ENCODE data around the gene DRC3.

Gene DRC3

DNA sequence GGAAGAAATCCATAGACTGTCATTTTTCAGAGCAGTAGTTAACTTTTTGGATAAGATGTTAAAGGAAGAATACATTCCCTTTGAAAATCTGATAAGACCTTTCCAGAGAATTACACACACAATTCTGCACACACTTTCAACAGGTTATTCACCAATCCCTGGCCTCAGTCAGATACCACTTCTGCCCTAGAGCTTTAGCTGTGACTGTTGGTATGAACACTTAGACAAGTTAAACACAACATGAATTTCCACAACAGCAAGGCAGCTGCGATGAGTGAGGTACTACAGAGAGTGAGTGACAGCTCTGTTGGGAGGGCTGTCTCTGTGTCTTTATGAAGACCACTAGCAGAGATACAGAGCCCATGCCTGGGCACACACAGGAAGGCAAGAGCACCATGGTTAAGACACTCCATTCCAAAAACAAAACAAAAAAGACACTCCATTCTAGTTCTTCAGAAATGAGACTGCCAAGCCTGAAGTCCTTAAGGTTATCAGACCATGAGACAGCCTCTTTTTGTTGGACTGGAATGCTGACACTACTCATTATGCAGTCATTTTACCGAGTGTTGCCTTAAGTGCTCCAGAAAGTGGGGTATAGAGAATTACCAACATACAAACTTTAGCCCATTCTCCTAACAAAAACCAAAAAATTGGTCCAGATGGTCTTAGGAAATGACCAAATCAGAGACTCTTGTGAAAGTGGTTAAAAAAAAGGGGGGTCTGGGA is 42.8 kb upstream of the DRC3 start:
- no peak overlapping the region for H3K4me3 ChIP-seq (ENCODE audit: low read depth, low read length)
- TF ChIP-seq, protein P1, sequence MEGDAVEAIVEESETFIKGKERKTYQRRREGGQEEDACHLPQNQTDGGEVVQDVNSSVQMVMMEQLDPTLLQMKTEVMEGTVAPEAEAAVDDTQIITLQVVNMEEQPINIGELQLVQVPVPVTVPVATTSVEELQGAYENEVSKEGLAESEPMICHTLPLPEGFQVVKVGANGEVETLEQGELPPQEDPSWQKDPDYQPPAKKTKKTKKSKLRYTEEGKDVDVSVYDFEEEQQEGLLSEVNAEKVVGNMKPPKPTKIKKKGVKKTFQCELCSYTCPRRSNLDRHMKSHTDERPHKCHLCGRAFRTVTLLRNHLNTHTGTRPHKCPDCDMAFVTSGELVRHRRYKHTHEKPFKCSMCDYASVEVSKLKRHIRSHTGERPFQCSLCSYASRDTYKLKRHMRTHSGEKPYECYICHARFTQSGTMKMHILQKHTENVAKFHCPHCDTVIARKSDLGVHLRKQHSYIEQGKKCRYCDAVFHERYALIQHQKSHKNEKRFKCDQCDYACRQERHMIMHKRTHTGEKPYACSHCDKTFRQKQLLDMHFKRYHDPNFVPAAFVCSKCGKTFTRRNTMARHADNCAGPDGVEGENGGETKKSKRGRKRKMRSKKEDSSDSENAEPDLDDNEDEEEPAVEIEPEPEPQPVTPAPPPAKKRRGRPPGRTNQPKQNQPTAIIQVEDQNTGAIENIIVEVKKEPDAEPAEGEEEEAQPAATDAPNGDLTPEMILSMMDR (IDR thresholded peaks at IDR 0.05; ENCODE audit: borderline replicate concordance, insufficient read depth, low read depth, low read length): no peak

DNA sequence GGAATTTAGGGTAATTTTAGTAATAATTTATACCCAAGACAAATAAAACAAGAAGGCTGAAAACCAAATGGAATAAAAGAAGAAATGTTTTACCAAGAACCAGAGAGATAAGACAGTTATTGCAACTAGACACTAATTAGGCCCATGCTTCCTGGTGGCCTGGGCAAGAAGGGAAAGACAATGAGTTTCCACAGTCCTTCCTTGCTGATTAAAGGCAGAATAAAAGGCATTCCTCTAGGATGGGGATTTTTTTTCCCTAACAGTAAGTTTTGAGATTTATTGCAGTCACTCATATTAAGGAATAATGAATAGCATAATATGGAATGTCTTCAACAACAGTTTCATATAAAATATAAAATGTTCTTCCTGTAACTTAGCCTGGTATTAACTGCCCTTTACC is 42.0 kb upstream of the DRC3 start:
- TF ChIP-seq, protein P1 (IDR thresholded peaks at IDR 0.05; ENCODE audit: borderline replicate concordance, insufficient read depth, low read depth, low read length): no peak
- H3K4me3 ChIP-seq (ENCODE audit: low read depth, low read length): no peak overlapping the region

DNA sequence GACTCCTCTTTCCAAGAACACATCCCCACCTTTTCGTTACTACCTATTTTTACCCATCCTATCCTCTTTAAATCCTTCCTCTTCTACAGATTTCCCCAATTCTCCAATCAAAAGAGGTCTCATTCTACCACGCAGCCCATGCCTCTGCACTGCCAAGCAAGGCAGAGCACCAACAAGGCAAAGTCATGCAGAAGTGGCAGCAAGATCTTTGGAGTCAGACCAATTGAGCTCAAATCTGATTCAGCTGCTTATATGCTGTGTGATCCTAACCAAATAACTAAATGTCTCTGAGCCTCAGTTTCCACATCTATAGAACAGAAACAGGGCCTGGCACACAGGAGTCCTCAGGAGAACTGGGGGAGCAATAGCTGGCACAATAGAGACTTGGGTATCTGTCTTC is 41.5 kb upstream of the DRC3 start:
- H3K4me3 ChIP-seq (ENCODE audit: low read depth, low read length): no peak overlapping the region
- TF ChIP-seq, protein P1 (IDR thresholded peaks at IDR 0.05; ENCODE audit: borderline replicate concordance, insufficient read depth, low read depth, low read length): no peak

DNA sequence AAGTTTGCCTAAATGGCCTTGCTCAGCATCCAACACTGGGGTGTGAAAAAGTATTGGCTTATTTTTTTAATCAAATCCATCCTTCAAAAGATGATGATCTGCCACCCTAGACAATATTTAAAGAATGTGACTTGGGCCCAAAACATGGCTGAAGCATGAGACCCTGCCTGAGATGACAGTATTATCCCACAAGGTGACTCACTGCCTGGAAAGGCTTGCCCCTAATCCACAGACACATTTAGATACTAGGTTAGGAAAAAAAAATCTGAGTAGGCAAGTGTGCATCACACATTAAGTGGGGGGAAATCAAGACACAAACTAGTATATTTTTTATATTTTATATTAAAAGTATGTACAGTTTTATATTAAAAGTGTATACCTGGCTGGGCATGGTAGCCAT is 38.9 kb upstream of the DRC3 start:
- no peak overlapping the region for H3K4me3 ChIP-seq (ENCODE audit: low read depth, low read length)
- TF ChIP-seq, protein P1 (IDR thresholded peaks at IDR 0.05; ENCODE audit: borderline replicate concordance, insufficient read depth, low read depth, low read length): no peak

DNA sequence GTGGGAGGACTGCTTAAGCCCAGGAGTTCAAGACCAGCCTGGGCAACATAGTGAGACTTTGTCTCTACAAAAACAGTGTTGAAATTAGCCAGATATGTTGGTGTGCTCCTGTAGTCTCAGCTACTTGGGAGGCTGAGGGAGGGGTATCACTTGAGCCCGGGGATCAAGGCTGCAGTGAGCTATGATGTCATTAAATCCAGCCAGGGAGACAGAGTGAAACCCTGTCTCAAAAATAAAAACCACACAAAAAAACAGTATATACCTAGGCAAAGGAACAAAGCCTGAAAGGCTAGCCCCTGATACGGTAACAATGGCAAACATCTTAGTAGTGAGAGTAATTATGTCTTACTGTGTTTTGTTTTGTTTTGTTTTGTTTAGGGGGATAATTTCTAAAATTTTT is 38.4 kb upstream of the DRC3 start:
- no peak overlapping the region for H3K4me3 ChIP-seq (ENCODE audit: low read depth, low read length)
- TF ChIP-seq, protein P1 (IDR thresholded peaks at IDR 0.05; ENCODE audit: borderline replicate concordance, insufficient read depth, low read depth, low read length): no peak

DNA sequence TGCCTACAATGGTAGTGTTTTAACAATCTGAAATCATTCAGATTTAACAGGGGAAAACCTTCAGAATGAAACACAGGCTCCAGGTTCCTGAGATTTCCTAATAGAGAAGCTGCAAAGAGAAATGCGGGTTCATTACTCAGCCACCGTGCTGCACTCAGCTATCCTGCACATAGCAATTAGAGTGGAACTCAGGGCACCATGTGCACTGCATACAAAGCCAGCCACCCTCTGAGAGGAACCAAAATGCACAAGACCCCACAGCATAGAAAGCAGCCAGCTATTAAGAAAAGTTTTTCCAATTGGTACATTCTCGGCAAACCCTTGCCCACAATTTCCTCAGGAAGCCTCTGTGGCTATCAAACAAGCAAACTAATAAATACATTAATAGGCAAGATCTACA is 37.9 kb upstream of the DRC3 start:
- TF ChIP-seq, protein P1 (IDR thresholded peaks at IDR 0.05; ENCODE audit: borderline replicate concordance, insufficient read depth, low read depth, low read length): no peak

More for the DNA sequence above, 37.9 kb upstream of the DRC3 start:
- no peak overlapping the region for H3K4me3 ChIP-seq (ENCODE audit: low read depth, low read length)
